Measurements from ENCODE around the gene PTCD2.

GRCh38 chr5:72291601-72292000, 28.6 kb upstream of the PTCD2 start:
- TF ChIP-seq, protein P1, sequence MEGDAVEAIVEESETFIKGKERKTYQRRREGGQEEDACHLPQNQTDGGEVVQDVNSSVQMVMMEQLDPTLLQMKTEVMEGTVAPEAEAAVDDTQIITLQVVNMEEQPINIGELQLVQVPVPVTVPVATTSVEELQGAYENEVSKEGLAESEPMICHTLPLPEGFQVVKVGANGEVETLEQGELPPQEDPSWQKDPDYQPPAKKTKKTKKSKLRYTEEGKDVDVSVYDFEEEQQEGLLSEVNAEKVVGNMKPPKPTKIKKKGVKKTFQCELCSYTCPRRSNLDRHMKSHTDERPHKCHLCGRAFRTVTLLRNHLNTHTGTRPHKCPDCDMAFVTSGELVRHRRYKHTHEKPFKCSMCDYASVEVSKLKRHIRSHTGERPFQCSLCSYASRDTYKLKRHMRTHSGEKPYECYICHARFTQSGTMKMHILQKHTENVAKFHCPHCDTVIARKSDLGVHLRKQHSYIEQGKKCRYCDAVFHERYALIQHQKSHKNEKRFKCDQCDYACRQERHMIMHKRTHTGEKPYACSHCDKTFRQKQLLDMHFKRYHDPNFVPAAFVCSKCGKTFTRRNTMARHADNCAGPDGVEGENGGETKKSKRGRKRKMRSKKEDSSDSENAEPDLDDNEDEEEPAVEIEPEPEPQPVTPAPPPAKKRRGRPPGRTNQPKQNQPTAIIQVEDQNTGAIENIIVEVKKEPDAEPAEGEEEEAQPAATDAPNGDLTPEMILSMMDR (conservative IDR thresholded peaks at IDR 0.05 in 1 of 2, IDR thresholded peaks at IDR 0.05 in 1 of 2; ENCODE audit: low read depth in 1 of 2, low read length in 2 of 2), result no peak
- TF ChIP-seq EZH2 (IDR thresholded peaks at IDR 0.05; ENCODE audit: low read length, missing control alignments), result no peak
